ENCODE data around the gene TOB1.

DNA sequence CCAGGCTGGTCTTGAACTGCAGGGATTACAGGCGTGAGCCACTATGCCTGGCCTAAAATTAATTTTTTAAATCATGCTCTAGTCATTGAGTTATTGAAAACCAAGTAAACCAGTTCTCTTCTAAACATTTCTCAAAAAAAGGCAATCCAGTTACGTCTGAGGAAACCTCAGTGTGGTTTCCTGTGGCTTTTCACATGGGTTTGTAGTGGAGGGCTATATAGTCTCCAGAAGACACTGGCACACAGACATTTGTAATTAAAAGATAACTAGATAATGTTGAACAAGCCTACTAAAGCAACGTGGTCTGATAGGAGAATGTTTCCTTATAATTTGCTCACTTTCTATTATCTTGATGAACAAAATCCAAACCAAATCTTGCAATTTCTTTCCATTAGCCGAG lies 5.2 kb upstream of the TOB1 start:
- TF ChIP-seq, protein P1, sequence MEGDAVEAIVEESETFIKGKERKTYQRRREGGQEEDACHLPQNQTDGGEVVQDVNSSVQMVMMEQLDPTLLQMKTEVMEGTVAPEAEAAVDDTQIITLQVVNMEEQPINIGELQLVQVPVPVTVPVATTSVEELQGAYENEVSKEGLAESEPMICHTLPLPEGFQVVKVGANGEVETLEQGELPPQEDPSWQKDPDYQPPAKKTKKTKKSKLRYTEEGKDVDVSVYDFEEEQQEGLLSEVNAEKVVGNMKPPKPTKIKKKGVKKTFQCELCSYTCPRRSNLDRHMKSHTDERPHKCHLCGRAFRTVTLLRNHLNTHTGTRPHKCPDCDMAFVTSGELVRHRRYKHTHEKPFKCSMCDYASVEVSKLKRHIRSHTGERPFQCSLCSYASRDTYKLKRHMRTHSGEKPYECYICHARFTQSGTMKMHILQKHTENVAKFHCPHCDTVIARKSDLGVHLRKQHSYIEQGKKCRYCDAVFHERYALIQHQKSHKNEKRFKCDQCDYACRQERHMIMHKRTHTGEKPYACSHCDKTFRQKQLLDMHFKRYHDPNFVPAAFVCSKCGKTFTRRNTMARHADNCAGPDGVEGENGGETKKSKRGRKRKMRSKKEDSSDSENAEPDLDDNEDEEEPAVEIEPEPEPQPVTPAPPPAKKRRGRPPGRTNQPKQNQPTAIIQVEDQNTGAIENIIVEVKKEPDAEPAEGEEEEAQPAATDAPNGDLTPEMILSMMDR (conservative IDR thresholded peaks at IDR 0.05; ENCODE audit: low read depth, low read length) = no peak
- no peak for TF ChIP-seq CHD1 (IDR thresholded peaks at IDR 0.05; ENCODE audit: low read depth, low read length)
- no peak for TF ChIP-seq RCOR1 (IDR thresholded peaks at IDR 0.05; ENCODE audit: insufficient replicate concordance, low read length)
- TF ChIP-seq RAD21 (IDR thresholded peaks at IDR 0.05; ENCODE audit: low read length) = no peak
- TF ChIP-seq, protein P2, sequence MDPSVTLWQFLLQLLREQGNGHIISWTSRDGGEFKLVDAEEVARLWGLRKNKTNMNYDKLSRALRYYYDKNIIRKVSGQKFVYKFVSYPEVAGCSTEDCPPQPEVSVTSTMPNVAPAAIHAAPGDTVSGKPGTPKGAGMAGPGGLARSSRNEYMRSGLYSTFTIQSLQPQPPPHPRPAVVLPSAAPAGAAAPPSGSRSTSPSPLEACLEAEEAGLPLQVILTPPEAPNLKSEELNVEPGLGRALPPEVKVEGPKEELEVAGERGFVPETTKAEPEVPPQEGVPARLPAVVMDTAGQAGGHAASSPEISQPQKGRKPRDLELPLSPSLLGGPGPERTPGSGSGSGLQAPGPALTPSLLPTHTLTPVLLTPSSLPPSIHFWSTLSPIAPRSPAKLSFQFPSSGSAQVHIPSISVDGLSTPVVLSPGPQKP (IDR thresholded peaks at IDR 0.05; ENCODE audit: borderline replicate concordance, low read depth, low read length) = no peak
- TF ChIP-seq FOS (IDR thresholded peaks at IDR 0.05; ENCODE audit: low read depth, low read length) = no peak
- no peak for TF ChIP-seq POLR2A (IDR thresholded peaks at IDR 0.05; ENCODE audit: low read depth, low read length)
- TF ChIP-seq CEBPB (IDR thresholded peaks at IDR 0.05; ENCODE audit: low read depth, low read length) = no peak
